Measurements from ENCODE around the gene THAP4. TPM values are rescaled to one million over a fixed set of nuclear protein-coding genes. Genes with fewer than 3 reads are reported as not detected.
"Not testable (repeated sequence)": the region's sequence is repeated elsewhere in the genome, so short reads cannot be mapped to it uniquely, and the experiment has no call there.

Gene THAP4
- total and polyA plus RNA-seq, 2 donors, result 34.0 to 36.8 TPM

GRCh38 chr2:241574911-241575623 lies 61.9 kb downstream of the THAP4 start:
- peaks cover 0 to 5% of the 10 kb centered on the region in 2 donors for H3K36me3 ChIP-seq (ENCODE audit: control insufficient read depth in 2 of 2, insufficient read depth in 2 of 2, low read length in 1 of 2)
- H3K4me1 ChIP-seq (ENCODE audit: control insufficient read depth in 2 of 2, insufficient read depth in 2 of 2, low read length in 2 of 2), result no peaks in the 10 kb centered on the region
- H3K4me3 ChIP-seq (ENCODE audit: low read length in 2 of 2), result no peak overlapping the region
- DNase-seq (ENCODE audit: low read depth in 6 of 9, low spot score in 9 of 9), result no peak
- no peak overlapping the region for H3K27ac ChIP-seq (ENCODE audit: low read depth in 1 of 2, low read length in 1 of 2)
- peaks cover 0 to 6% of the 10 kb centered on the region in 2 donors for H3K9me3 ChIP-seq (ENCODE audit: control insufficient read depth in 2 of 2, insufficient read depth in 1 of 2, low read length in 1 of 2)
- WGBS, result 95% methylated on average over 7 of the region's 7 CpGs
- no peaks in the 10 kb centered on the region for H3K27me3 ChIP-seq (ENCODE audit: control insufficient read depth in 2 of 2, insufficient read depth in 1 of 2, low read length in 1 of 2)

- WGBS, result 97% methylated on average over 12 of the region's 12 CpGs
- peaks cover 0 to 5% of the 10 kb centered on the region in 2 donors for H3K36me3 ChIP-seq (ENCODE audit: control insufficient read depth in 2 of 2, insufficient read depth in 2 of 2, low read length in 1 of 2)
- no peaks in the 10 kb centered on the region for H3K27me3 ChIP-seq (ENCODE audit: control insufficient read depth in 2 of 2, insufficient read depth in 1 of 2, low read length in 1 of 2)
- no peak overlapping the region for H3K27ac ChIP-seq (ENCODE audit: low read depth in 1 of 2, low read length in 1 of 2)
- no peaks in the 10 kb centered on the region for H3K4me1 ChIP-seq (ENCODE audit: control insufficient read depth in 2 of 2, insufficient read depth in 2 of 2, low read length in 2 of 2)
- no peak for DNase-seq (ENCODE audit: low read depth in 6 of 9, low spot score in 9 of 9)
- peaks cover 0 to 6% of the 10 kb centered on the region in 2 donors for H3K9me3 ChIP-seq (ENCODE audit: control insufficient read depth in 2 of 2, insufficient read depth in 1 of 2, low read length in 1 of 2)
- no peak overlapping the region for H3K4me3 ChIP-seq (ENCODE audit: low read length in 2 of 2)
Measured at GRCh38 chr2:241573741-241574140, 63.2 kb downstream of the THAP4 start.

- H3K36me3 ChIP-seq (ENCODE audit: control insufficient read depth in 2 of 2, insufficient read depth in 2 of 2, low read length in 1 of 2), result not testable (repeated sequence)
Measured at GRCh38 chr2:241572915-241573651, 63.9 kb downstream of the THAP4 start.

GRCh38 chr2:241571821-241572620 lies 64.9 kb downstream of the THAP4 start:
- 98% methylated on average over 27 of the region's 27 CpGs for WGBS
- Histone ChIP-seq H3K27ac (ENCODE audit: low read depth in 1 of 2, low read length in 1 of 2) (no peak overlapping the region), H3K36me3 (ENCODE audit: control insufficient read depth in 2 of 2, insufficient read depth in 2 of 2, low read length in 1 of 2) (peaks cover 0 to 5% of the 10 kb centered on the region in 2 donors), H3K9me3 (ENCODE audit: control insufficient read depth in 2 of 2, insufficient read depth in 1 of 2, low read length in 1 of 2) (peaks cover 0 to 6% of the 10 kb centered on the region in 2 donors), H3K27me3 (ENCODE audit: control insufficient read depth in 2 of 2, insufficient read depth in 1 of 2, low read length in 1 of 2) (no peaks in the 10 kb centered on the region), H3K4me3 (ENCODE audit: low read length in 2 of 2) (no peak overlapping the region), H3K4me1 (ENCODE audit: control insufficient read depth in 2 of 2, insufficient read depth in 2 of 2, low read length in 2 of 2) (no peaks in the 10 kb centered on the region)
- DNase-seq (ENCODE audit: low read depth in 6 of 9, low spot score in 9 of 9), result no peak

More at GRCh38 chr2:241572915-241573651, 63.9 kb downstream of the THAP4 start:
- not testable (repeated sequence) for H3K27me3 ChIP-seq (ENCODE audit: control insufficient read depth in 2 of 2, insufficient read depth in 1 of 2, low read length in 1 of 2); H3K4me3 ChIP-seq (ENCODE audit: low read length in 2 of 2); H3K27ac ChIP-seq (ENCODE audit: low read depth in 1 of 2, low read length in 1 of 2); H3K4me1 ChIP-seq (ENCODE audit: control insufficient read depth in 2 of 2, insufficient read depth in 2 of 2, low read length in 2 of 2); H3K9me3 ChIP-seq (ENCODE audit: control insufficient read depth in 2 of 2, insufficient read depth in 1 of 2, low read length in 1 of 2); DNase-seq (ENCODE audit: low read depth in 6 of 9, low spot score in 9 of 9)
- 98% methylated on average over 20 of the region's 20 CpGs for WGBS

GRCh38 chr2:241570961-241571581 lies 65.9 kb downstream of the THAP4 start:
- DNase-seq (ENCODE audit: low read depth in 6 of 9, low spot score in 9 of 9), result no peak
- no peaks in the 10 kb centered on the region for H3K27me3 ChIP-seq (ENCODE audit: control insufficient read depth in 2 of 2, insufficient read depth in 1 of 2, low read length in 1 of 2)
- H3K9me3 ChIP-seq (ENCODE audit: control insufficient read depth in 2 of 2, insufficient read depth in 1 of 2, low read length in 1 of 2), result peaks cover 0 to 6% of the 10 kb centered on the region in 2 donors
- WGBS, result 79% methylated on average over 23 of the region's 23 CpGs
- H3K4me1 ChIP-seq (ENCODE audit: control insufficient read depth in 2 of 2, insufficient read depth in 2 of 2, low read length in 2 of 2), result no peaks in the 10 kb centered on the region
- no peak overlapping the region for H3K4me3 ChIP-seq (ENCODE audit: low read length in 2 of 2)
- H3K27ac ChIP-seq (ENCODE audit: low read depth in 1 of 2, low read length in 1 of 2), result no peak overlapping the region
- H3K36me3 ChIP-seq (ENCODE audit: control insufficient read depth in 2 of 2, insufficient read depth in 2 of 2, low read length in 1 of 2), result peaks cover 0 to 5% of the 10 kb centered on the region in 2 donors

- peaks cover 0 to 6% of the 10 kb centered on the region in 2 donors for H3K9me3 ChIP-seq (ENCODE audit: control insufficient read depth in 2 of 2, insufficient read depth in 1 of 2, low read length in 1 of 2)
- no peak overlapping the region for H3K27ac ChIP-seq (ENCODE audit: low read depth in 1 of 2, low read length in 1 of 2)
- no peaks in the 10 kb centered on the region for H3K36me3 ChIP-seq (ENCODE audit: control insufficient read depth in 2 of 2, insufficient read depth in 2 of 2, low read length in 1 of 2)
- DNase-seq (ENCODE audit: low read depth in 6 of 9, low spot score in 9 of 9), result no peak
- no peaks in the 10 kb centered on the region for H3K27me3 ChIP-seq (ENCODE audit: control insufficient read depth in 2 of 2, insufficient read depth in 1 of 2, low read length in 1 of 2)
- no peak overlapping the region for H3K4me3 ChIP-seq (ENCODE audit: low read length in 2 of 2)
- H3K4me1 ChIP-seq (ENCODE audit: control insufficient read depth in 2 of 2, insufficient read depth in 2 of 2, low read length in 2 of 2), result no peaks in the 10 kb centered on the region
- WGBS, result 97% methylated on average over 23 of the region's 23 CpGs
Measured at GRCh38 chr2:241569831-241570281, 67.1 kb downstream of the THAP4 start.

GRCh38 chr2:241568726-241569125 lies 68.2 kb downstream of the THAP4 start:
- Histone ChIP-seq H3K4me3 (ENCODE audit: low read length in 2 of 2) (no peak overlapping the region), H3K27me3 (ENCODE audit: control insufficient read depth in 2 of 2, insufficient read depth in 1 of 2, low read length in 1 of 2) (no peaks in the 10 kb centered on the region), H3K27ac (ENCODE audit: low read depth in 1 of 2, low read length in 1 of 2) (no peak overlapping the region), H3K9me3 (ENCODE audit: control insufficient read depth in 2 of 2, insufficient read depth in 1 of 2, low read length in 1 of 2) (peaks cover 0 to 6% of the 10 kb centered on the region in 2 donors), H3K36me3 (ENCODE audit: control insufficient read depth in 2 of 2, insufficient read depth in 2 of 2, low read length in 1 of 2) (no peaks in the 10 kb centered on the region), H3K4me1 (ENCODE audit: control insufficient read depth in 2 of 2, insufficient read depth in 2 of 2, low read length in 2 of 2) (no peaks in the 10 kb centered on the region)
- WGBS, result 96% methylated on average over 4 of the region's 4 CpGs
- DNase-seq (ENCODE audit: low read depth in 6 of 9, low spot score in 9 of 9), result no peak

GRCh38 chr2:241567776-241568175 lies 69.2 kb downstream of the THAP4 start:
- H3K4me3 ChIP-seq (ENCODE audit: low read length in 2 of 2), result no peak overlapping the region
- no peak overlapping the region for H3K27ac ChIP-seq (ENCODE audit: low read depth in 1 of 2, low read length in 1 of 2)
- H3K9me3 ChIP-seq (ENCODE audit: control insufficient read depth in 2 of 2, insufficient read depth in 1 of 2, low read length in 1 of 2), result peaks cover 1 to 6% of the 10 kb centered on the region in 2 donors
- DNase-seq (ENCODE audit: low read depth in 6 of 9, low spot score in 9 of 9), result no peak
- H3K4me1 ChIP-seq (ENCODE audit: control insufficient read depth in 2 of 2, insufficient read depth in 2 of 2, low read length in 2 of 2), result no peaks in the 10 kb centered on the region
- H3K27me3 ChIP-seq (ENCODE audit: control insufficient read depth in 2 of 2, insufficient read depth in 1 of 2, low read length in 1 of 2), result no peaks in the 10 kb centered on the region
- WGBS, result 98% methylated on average over 8 of the region's 8 CpGs
- no peaks in the 10 kb centered on the region for H3K36me3 ChIP-seq (ENCODE audit: control insufficient read depth in 2 of 2, insufficient read depth in 2 of 2, low read length in 1 of 2)

Measured in thymus (tissue), 11 donors.